GM18526 (cell line): ENCODE results near the gene TNFRSF1B.

ENCODE experiments used
- POLR2A ChIP-seq: IDR thresholded peaks from 3 replicates; pipeline ENCODE4 v1.6.1; 2011; ENCODE audit not compliant: insufficient read length; ENCODE audit errors: extremely low read depth

The TNFRSF1B gene

DNA sequence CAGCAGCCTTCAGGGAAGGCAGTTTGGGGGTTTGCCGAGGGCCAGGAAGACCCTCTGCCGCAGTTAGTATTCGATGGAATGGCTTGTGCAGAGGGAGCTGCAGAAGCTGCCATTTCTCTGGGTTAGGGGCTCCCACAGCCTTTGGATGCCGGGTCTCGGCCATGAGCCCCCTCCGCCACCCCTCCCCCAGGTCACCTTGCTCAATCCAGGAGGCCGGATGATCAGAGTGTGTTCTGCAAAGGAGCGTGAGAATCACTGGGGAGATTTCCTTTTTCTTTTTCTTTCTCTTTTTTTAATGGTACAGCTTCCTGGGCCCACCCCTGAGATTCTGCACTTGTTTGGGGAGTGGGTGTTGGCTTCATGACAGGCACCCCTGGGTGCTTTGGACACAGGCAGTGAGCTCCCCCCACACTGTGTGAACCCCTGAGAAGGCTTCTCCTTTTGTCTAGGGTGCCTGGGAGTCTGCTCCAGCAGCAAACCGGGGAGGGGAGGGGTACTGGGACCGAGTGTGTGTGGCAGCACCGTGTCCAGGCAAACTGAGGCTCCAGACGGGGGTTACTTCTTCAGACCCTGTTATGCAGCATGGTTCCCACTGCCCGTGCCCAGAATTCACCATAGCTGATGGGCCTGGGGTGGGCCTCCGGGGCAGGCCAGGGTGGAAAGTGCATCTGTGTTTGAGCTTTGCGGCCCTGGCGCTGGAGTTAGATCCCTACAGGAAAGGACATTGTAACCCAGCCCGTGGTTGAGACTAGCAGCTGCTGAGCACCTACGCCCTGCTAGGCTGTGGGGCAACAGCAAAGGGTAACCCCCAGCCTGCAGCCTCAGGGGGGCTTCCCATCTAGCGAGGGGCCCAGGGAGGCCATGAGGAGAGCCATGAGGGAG lies 18.5 kb downstream of the TNFRSF1B start:
- no peak for TF ChIP-seq POLR2A

DNA sequence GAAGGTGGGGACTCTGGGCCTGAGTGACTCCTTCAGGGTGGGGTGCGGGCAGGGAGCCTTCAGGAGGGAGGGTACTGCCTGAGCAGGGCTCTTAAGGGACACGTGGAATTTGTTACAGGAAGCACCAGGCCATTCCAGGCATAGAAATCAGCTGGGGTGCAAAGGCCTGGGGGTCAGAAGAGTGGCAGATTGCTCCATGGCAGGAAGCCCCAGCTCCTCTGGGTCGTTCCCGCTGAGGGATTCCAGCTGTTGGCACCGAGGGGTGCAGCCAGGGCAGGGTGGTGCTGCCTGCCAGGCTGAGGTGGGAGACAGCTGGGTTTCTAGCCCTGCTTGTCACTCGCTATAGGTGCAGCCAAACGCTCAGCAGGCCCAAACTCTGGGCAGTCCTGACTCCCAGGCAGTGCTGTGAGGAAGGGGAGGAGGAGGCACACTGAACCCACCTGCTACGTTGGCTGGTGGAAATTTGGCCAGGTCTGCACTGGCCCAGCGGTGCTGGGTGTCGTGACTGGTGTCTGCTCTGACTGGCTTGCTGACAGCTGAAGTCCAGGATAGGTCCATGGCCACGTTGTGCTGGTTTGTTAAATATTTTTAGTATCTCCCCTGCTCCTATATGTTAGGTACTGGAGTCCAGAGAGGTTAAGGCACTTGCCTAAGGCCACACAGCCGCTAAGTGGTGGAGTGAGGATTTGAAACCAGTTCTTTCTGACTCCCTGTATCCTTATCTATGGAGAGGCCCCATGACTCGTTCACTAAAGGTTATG lies 19.3 kb downstream of the TNFRSF1B start:
- TF ChIP-seq POLR2A = no peak

DNA sequence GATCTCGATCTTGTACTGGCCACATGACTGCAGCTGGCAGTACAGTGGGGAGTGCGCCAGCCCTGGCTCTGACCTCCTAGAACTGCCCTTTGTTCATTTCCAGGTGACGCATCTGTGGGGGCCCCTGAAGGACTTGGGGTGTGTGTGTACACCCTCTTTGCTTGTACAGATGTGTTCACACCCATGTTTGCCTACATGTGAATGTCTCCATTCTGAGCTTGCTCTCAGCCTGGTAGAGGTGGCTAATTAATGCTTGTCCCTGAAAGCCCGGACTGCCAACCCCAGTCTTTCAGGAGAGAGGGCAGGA lies 19.8 kb downstream of the TNFRSF1B start:
- TF ChIP-seq POLR2A = no peak

DNA sequence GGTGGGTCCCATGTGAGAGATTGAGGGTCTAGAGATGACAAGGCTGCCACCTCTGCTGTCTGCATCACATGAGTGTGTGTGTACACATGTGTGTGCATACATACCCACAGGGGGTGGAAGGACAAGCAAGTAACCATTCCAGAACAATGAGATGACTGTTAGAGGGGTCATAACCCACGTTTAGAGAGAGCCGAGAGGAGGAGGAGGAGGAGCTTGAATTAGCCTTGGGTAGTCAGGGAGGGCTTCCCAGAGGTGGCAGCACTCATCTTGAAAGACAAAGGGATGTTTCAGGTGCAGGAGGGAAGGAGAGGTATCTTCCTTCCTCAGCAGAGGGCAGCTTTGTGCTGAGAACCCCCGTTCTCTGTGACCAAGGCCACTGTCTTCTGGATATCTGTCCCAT lies 21.3 kb downstream of the TNFRSF1B start:
- TF ChIP-seq POLR2A = no peak

DNA sequence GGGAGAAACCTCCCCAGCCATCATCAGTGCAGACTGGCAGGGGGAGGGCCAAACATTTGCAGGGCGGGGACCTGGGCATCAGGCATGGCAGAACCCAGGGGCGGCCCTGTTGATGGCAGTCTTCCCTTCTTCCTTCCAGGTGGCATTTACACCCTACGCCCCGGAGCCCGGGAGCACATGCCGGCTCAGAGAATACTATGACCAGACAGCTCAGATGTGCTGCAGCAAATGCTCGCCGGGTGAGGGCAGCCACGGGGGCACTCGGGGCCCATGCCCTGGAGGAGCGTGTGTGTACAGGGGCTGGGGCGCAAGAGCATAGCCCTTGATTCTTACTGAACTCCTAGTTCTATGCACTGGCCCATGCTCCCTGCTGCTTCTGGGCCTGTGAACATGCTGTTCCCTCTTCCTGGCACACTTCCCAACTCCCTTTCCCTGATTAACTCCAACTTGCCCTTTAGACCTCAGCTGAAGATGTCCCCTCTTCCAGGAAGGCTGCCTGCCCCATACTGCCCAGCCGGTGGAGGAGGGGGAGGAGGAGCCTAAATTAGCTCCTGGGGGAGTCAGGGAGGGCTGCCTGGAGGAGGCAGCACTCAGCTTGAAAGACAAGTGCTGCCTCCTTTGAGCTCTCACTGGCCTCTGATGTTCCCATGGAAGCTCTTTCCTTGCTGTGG lies 22.0 kb downstream of the TNFRSF1B start:
- TF ChIP-seq POLR2A = no peak

DNA sequence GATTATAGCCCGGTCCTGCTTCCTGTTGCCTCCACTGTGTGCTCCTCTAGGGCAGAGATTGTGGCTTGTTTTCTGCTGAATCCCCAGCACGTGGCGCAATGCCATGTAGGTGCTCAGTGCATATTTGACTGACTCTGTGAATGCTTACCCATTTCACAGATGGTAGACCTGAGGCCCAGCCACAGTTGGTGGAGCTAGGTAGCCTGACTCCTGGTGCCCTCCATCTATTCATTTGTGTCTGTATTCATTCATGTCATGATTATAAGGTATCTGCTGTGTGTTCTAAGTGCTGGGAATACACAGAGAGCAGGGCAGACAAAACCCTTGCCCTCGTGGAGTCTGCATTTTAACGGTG lies 22.5 kb downstream of the TNFRSF1B start:
- no peak for TF ChIP-seq POLR2A

DNA sequence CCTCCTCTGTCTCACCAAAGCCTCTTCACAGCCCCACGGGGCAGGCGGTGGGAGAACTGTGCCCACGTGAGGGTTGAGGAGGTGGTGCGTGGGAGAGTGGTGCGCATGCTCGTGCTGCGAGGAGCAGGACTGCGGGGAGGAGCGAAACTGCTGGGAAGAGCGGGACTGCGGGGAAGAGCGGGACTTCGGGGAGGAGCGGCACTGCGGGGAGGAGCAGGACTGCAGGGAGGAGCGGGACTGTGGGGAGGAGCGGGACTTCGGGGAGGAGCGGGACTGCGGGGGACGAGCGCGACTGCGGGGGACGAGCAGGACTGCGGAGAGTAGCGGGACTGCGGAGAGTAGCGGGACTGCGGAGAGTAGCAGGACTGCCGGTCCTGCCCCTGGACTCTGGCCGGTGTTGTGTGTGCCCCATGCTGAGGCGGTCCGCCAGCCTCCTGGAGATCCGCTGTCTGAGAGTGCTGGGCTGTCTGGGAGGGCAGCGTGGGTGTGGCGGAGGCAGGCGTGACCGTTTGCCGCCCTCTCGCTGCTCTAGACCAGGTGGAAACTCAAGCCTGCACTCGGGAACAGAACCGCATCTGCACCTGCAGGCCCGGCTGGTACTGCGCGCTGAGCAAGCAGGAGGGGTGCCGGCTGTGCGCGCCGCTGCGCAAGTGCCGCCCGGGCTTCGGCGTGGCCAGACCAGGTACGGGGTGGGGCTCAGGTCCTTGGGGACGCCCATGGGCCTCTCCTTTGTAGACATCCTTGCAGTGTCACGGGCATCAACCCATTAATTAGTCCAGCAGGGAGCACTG lies 24.6 kb downstream of the TNFRSF1B start:
- no peak for TF ChIP-seq POLR2A

DNA sequence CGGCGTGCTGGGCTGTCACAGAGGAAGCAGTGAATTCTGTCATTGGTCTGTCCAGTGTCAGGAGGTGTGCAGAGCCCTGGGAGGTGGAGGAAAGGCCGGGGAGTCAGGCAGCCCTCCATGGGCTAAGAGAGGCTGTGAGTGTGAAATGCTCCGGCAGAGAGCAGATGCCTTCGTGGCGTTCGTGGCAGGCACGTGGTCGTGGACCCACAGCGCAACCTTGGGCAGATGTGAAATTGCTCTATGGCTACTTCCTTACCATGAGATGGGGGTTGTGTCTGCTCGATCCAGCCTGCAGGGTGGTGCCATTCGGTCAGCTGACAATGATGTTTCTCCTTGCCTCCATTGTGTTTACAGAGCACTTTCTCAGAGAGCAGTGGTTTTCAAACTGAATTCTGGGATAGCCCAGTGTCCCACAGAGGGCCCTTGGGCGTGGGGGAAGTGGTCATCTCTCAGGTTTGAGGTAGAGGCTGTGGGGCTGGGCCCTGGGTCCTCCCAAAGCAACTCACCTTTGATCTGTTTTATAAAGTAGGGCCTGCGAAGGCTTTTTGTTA lies 27.9 kb downstream of the TNFRSF1B start:
- no peak for TF ChIP-seq POLR2A

DNA sequence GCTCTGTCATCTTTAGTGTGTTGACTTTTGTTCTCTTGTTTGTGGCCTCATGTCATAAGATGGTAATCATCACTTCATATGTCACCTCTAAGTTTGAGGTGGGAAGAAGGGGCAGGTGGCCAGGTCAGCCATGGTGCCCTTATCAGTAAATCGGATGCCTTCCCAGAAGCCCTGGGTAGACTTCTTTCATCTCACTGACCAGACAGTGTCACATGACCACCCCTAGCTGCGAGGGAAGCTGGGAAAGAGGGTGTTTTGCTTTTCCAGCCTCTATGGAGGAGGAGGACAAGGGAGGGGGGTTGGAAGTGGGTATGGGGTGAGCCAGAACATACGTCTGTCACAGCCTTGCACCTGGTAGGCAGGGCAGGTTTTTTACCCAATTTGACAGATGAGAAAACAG lies 28.6 kb downstream of the TNFRSF1B start:
- no peak for TF ChIP-seq POLR2A

DNA sequence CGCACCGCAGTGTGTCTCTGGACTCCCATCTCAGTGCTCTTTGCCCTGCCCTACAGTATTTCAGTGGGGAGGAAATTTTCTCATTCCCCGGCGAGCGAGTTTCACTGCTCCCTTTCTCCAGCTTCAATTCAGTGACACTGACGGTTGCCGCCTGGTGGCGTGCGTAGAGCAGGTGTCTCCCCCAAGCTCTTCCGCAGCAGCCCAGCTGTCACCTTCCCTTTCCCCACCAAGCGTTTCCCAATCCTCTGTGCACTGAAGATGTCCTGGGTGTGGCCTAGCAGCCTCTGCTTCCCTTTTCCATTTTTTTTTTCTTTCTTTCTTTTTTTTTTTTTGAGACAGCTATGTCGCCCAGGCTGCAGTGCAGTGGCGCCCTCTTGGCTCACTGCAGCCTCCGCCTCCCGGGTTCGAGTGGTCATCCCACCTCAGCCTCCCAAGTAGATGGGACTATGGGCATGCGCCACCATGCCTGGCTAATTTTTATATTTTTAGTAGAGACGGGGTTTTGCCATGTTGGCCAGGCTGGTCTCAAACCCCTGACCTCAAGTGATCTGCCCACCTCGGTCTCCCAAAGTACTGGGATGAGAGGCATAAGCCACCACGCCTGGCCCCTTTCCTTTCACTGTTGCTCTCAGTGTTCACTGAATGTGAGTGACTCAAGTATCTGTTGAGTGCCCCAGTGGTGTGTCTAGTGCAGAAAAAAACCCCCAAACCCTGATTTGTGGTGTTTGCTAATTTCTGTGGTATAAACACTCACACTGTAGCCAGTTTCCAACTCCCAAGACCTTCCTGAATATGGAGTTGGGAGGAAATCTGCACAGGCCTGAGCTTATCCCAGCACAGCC lies 30.1 kb downstream of the TNFRSF1B start:
- TF ChIP-seq POLR2A = no peak

DNA sequence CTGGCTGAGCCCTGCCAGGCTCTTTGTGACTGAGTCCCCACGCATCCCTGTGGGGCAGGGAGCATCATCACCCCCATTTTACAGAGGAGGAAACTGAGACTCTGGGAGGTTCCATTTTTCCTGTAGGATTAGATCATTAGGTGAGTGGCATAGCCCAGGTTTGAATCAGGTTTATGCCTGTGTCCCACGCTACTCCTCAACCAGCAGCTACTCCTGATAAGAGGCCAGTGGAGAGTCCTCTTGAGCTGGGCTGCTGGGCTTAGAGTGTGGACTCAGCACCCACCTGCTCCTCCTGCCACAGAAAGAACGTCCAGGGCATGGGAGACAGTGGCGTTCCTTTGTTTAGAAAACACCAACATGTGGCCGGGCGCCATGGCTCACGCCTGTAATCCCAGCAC lies 30.7 kb downstream of the TNFRSF1B start:
- no peak for TF ChIP-seq POLR2A

DNA sequence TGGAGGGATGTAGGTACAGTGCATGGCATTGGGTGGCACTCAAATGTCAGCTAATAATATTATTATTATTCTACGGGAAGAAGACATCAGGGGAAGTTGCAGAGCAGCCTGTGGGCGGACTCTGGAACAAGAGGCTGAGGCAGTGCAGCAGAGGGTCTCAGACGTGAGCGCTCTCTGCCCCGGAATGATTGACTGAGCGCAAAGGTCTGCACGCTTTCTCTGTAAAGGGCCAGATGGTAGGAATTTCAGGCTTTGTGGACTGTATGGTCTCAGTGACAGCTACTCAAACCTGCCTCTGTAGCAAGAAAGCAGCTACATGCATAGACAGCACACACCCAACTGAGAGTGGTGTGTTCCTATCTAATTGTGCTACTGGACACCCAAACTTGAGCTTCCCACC lies 33.4 kb downstream of the TNFRSF1B start:
- TF ChIP-seq POLR2A = no peak

DNA sequence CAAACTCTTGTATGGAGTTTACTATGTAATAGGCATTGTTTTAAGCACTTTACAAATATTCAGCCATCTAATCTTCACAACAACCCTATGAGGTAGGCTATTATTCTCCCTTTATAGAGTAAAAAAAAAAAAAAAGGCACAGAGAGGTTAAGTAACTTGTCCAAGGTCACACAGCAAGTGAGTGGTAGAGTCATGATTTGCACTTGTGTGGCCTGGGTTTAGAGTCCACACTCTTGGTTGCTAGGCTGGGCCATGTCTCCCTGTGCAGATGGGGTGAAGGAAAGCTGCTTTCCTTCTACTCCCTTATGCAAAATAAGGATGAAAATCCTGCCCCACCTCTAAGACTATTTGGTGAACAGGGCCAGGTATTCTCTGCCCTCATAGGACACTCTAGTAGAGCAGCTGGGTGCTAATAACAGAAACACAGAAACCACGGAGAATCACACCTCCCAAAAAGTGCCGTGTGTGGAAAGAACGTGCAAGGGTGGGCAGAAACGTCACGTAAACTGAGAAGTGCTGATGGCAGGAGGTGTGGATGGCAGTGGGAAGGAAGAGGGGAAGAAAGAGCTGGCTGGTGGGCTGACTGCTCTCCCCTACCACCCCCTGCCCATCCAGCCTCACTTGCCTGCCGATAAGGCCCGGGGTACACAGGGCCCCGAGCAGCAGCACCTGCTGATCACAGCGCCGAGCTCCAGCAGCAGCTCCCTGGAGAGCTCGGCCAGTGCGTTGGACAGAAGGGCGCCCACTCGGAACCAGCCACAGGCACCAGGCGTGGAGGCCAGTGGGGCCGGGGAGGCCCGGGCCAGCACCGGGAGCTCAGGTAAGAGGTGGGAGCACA lies 34.8 kb downstream of the TNFRSF1B start:
- TF ChIP-seq POLR2A = no peak

DNA sequence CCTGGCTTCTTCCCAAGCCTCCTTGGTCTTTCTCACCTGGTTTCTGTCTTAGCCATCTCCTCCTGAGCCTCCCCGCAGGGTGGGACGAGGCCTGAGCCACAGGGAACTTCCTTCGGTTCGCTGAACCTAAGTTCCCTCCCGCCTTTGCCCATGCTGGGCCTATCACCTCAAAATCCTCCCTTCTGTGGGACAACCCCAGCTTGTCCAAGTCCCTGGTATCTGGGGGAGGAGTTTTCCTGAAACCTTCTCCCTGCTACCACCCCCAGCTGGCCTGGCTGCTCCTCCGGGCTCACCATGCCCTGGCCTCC lies 35.4 kb downstream of the TNFRSF1B start:
- TF ChIP-seq POLR2A = no peak

DNA sequence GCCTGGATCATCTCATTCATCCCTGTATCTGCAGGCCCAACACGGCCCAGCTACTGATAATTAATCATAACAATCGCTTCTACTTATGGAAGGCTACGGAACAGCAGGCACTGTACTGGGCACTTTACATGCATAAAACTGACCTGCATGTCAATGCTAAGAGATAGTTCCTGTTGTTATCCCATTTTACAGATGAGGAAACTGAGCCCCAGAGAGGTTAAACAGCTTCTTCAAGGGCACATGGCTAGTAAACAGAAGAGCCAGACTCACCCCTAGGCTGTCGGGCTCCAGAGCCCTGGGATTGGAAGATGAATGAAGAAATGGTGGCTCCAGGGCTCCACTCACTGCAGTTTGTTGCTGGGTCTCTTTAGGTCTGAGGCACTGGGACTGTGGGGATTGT lies 35.8 kb downstream of the TNFRSF1B start:
- TF ChIP-seq POLR2A = no peak
